GM21723 (cell line): Measurements from ENCODE around the gene MAGOHB.
"Not testable (repeated sequence)": the region's sequence is repeated elsewhere in the genome, so short reads cannot be mapped to it uniquely, and the experiment has no call there.

Experiments
- ATAC-seq: cut with Tn5 transposase; IDR thresholded peaks from one replicate; pipeline ENCODE4 v1.9.1; 2021; ENCODE audit warnings: mild to moderate bottlenecking, moderate library complexity; ENCODE audit not compliant: unreplicated experiment

The MAGOHB gene

GRCh38 chr12:10612984-10613348 lies 443 bp downstream of the MAGOHB start:
- peak; percentile 20 for ATAC-seq

DNA sequence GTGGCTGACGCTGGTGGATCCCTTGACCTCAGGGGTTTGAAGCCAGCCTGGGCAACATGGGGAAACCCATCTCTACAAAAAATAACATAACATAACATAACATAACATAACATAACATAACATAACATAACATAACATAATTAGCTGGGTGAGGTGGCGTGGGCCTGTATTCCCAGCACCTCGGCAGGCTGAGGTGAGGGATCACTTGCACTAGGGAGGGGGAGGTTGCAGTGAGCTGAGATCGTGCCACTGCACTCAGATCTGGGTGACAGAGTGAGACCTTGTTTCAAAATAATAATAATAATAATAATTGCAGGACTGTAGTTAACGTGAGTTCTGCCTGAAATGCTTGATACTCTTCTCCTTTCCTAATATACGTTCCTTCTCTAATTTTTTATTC lies 1.3 kb downstream of the MAGOHB start:
- ATAC-seq = no peak

DNA sequence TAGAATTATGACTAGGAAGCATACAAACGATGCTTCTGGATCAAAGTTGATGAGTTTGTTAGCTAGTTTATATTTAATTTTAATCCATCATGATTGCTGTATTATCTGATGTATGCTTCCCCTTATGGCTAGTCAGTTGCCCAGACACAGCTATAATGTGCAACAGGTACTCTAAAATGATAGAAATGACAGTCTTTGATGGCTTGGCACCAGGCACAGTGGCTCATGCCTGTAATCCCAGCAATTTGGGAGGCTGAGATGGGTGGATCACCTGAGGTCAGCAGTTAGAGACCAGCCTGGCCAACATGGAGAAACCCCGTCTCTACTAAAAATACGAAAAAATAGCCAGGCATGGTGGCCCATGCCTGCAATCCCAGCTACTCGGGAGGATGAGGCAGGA lies 2.2 kb downstream of the MAGOHB start:
- ATAC-seq = not testable (repeated sequence)

- no peak for ATAC-seq
Observed at GRCh38 chr12:10610188-10610587, 3.2 kb downstream of the MAGOHB start.

DNA sequence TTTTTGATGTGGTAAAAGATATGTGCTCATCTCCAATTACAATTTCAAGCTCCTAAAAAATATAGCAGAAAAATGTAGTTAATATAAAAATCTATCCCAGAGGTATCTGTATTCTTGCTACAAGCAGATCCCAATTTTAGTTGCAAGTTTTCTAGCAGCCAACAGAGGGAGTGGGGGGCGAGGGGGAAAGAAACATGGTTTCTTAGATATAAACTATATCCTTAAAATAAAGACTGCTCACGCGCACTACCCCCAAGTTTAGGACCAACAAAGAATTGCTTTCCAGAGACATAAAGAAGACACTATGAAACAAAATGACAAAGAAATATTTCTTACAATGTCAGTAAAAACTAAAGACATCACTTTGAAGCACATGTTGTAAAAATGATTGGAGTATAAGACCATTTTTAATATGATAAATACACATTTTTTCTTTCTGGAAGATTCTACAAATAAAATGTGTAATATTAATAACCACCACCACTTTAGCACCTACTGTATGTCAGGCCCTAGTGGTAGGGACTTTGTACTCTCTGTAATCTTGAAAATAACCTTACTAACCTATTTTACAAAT lies 5.4 kb downstream of the MAGOHB start:
- ATAC-seq = no peak

DNA sequence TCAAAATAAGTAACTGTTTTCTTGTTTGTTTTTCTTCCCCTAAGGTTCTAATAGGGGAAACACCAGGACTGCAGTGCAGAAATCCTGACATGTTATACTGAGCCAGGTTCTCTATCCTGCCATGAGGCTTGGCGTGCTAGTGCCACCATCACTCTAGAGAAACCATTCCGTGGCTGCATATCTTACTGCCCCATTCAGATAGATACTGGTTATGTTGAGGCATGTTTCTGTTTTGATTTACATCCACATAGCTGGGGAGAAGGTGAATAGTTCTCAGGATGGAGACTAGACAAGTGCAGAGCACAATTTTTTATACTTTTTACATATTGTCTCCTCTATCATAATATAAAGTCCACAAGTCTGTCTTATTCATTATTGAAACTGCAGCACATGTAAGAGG lies 11.5 kb downstream of the MAGOHB start:
- no peak for ATAC-seq

GRCh38 chr12:10600988-10601387 lies 12.4 kb downstream of the MAGOHB start:
- ATAC-seq = no peak

DNA sequence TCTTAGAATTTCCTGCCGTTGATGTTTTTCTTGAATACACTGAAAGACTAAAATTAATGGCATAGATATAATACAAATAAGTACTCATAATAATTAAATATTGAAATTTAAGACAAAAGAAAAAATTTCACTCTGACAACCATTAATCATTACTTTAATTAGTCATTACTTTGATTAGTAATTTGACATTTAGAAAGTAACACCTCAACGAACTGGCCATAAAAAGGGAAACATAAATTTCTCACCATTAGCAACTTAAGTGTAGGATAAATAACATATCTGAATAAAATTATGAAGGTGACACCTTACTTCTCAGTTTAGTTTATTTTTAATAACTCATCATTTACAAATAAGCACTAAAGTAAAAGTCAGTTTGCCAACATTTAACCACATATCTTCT lies 17.5 kb downstream of the MAGOHB start:
- no peak for ATAC-seq

- ATAC-seq = no peak
Observed at GRCh38 chr12:10590966-10591365, 22.4 kb downstream of the MAGOHB start.

- no peak for ATAC-seq
Observed at GRCh38 chr12:10584415-10584814, 29.0 kb downstream of the MAGOHB start.

DNA sequence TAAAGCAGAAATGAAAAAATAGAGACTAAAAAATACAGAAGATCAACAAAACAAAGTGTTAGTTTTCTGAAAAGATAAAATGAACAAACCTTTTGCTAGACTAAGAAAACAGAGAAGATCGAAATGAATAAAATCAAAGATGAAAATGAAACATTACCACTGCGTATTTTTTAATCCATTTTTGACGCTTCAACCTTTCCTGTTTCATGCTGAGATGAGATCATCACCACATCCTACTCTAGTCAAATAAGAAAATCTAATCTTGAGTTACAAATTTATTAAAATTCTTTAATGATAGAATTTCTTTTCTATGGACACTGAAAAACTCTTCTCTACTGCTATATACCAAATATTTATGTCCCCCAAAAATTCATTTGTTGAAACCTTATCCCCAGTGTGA lies 30.7 kb downstream of the MAGOHB start:
- ATAC-seq = no peak

DNA sequence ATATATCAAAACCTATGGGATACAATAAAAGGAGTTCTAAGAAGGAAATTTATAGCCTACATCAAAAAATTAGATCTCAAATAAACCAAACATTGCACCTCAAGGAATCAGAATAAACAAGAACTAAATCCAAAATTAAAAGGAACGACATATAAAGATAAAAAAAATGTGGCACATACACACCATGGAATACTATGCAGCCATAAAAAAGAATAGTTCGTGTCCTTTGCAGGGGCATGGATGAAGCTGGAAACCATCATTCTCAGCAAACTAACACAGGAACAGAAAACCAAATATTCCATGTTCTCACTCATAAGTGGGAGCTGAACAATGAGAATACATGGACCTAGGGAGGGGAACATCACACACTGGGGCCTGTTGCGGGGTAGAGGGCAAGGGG lies 31.3 kb downstream of the MAGOHB start:
- not testable (repeated sequence) for ATAC-seq

GRCh38 chr12:10574307-10574706 lies 39.1 kb downstream of the MAGOHB start:
- no peak for ATAC-seq

DNA sequence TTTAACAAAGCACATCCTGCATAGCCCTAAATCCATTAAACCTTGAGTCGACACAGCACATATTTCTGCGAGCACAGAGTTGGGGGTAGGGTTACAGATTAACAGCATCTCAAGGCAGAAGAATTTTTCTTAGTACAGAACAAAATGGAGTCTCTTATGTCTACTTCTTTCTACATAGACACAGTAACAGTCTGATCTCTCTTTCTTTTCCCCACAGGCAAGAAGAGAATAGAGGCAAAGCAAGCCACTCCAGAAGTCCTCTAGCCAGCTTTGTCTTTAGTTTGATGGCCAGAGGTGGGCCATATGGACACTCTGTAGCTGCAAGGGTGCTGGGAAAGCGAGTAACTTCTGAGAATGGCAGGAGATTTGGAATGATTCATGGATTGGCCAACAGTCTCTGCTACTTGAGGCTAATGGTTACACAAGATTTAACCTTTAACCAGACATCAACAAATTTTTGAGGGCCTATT lies 41.4 kb downstream of the MAGOHB start:
- ATAC-seq = not testable (repeated sequence)

GRCh38 chr12:10571141-10571540 lies 42.3 kb downstream of the MAGOHB start:
- no peak for ATAC-seq

DNA sequence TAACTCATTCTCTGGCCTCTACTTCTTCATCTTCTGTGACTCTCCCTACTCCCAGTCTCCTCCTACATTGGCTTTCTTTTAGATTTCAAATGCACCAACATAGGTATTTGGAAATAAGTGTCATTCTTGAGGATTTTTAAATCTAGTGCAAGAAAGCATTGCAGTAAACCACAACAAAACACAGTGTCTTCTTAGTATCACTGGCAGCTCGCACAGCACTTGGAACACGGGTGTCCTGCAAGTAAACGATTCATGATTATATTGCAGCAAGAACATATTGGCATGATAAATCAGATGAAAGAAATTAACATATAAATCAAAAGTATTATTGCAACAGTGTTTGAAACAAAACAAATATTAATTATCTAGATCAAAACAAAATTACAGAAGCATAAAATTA lies 45.6 kb downstream of the MAGOHB start:
- no peak for ATAC-seq

GRCh38 chr12:10563966-10564365 lies 49.4 kb downstream of the MAGOHB start:
- ATAC-seq = no peak

- no peak for ATAC-seq
Observed at GRCh38 chr12:10563002-10563401, 50.4 kb downstream of the MAGOHB start.

DNA sequence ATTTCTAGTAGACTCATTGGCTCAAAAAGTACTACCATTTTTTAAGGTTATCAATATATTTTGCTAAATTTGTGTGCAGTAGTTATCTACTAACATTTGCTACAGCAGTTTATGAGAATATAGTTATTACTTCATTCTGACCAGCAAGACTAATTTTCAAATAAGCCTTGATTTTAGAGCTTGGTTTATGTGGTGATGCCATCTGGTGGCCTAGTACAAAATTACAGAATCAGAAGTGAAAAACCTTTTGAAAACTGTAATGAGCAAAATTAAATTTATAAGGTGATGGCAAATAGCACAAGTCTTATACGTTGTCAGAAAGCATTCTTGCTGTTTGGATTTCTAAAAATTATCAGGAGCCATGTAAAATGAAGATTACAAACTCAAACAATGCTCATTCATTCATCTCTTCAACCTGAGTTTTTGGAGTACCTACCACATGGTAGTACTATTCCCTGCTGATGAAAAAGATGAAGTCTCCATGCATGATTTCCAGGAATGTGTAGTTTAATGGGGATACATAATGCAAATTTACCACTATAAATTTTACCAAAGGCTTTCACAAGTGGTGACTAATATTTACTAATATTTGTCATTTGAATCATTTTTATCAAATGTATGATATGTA lies 51.0 kb downstream of the MAGOHB start:
- no peak for ATAC-seq

GRCh38 chr12:10559244-10559643 lies 54.2 kb downstream of the MAGOHB start:
- ATAC-seq = no peak

DNA sequence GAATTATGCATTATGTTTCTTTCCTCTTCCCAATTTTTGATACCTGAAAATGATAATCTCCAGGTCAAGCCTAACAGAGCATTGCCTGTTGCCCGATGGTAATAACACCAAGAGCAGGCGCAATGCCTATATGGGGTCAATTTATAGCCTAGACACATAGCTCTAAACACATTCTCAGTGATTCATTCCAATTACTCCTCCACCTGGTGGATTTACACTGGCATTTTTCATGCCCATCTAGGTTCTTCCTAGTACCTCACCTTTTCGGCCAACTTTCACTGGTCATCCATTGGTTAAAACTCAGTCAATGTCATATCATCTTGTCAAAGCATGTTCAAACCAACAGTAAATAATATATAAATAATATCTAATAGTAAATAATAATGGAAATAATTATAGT lies 54.6 kb downstream of the MAGOHB start:
- no peak for ATAC-seq

- ATAC-seq = no peak
Observed at GRCh38 chr12:10558301-10558700, 55.1 kb downstream of the MAGOHB start.

GRCh38 chr12:10557766-10558165 lies 55.6 kb downstream of the MAGOHB start:
- ATAC-seq = peak; percentile 78
